A673 (cell line): ENCODE results near the gene KRTAP10-5. TPM values are rescaled to one million over a fixed set of nuclear protein-coding genes. Genes with fewer than 3 reads are reported as not detected.

Experiments
- BruUV-seq: library from RNA; stranded (reverse); fragments of 400-500 nt; replicated peaks from 2 replicates; lab custom pipeline; 2021; lab: Mats Ljungman, UMichigan
- CTCF ChIA-PET: fragments of 300-600 bp; sonication (Branson Sonifier 250); formaldehyde crosslinking; loops from one replicate; lab custom pipeline; 2022; ENCODE audit warnings: antibody characterized with exemption; lab: Charles Lee
- POLR2A ChIA-PET: fragments of 300-600 bp; sonication (Branson Sonifier 250); formaldehyde crosslinking; loops from one replicate; lab custom pipeline; 2022; ENCODE audit warnings: antibody characterized with exemption; ENCODE audit not compliant: low non-redundant PET; lab: Charles Lee
- DNase-seq: peaks from one replicate; pipeline ENCODE4 v3.0.0-alpha.2; 2015; ENCODE audit warnings: low spot score
- H3K27ac ChIP-seq: fragments of 200-600 bp; sonication (generic); 2 replicates; pipeline ENCODE4 v1.5.1; 2016; ENCODE audit warnings: mixed run types, low read depth, mild to moderate bottlenecking, mixed read lengths, antibody characterized with exemption, low read length; ENCODE audit not compliant: poor library complexity, severe bottlenecking
- H3K27me3 ChIP-seq: fragments of 200-600 bp; sonication (generic); replicated peaks from 2 replicates; pipeline ENCODE4 v1.6.1; 2017; ENCODE audit warnings: mixed run types, low read depth, mild to moderate bottlenecking, mixed read lengths, antibody characterized with exemption, low read length; ENCODE audit not compliant: insufficient read depth, poor library complexity
- H3K36me3 ChIP-seq: fragments of 200-600 bp; sonication (generic); 2 replicates; pipeline ENCODE4 v1.6.1; 2016; ENCODE audit warnings: mixed run types, mild to moderate bottlenecking, mixed read lengths, antibody characterized with exemption, low read length; ENCODE audit not compliant: insufficient read depth, poor library complexity, severe bottlenecking
- H3K4me1 ChIP-seq: fragments of 200-600 bp; sonication (generic); 2 replicates; pipeline ENCODE4 v1.6.1; 2017; ENCODE audit warnings: mixed run types, mild to moderate bottlenecking, mixed read lengths, antibody characterized with exemption, low read length; ENCODE audit not compliant: insufficient read depth, poor library complexity, severe bottlenecking
- H3K4me3 ChIP-seq: fragments of 200-600 bp; sonication (generic); 2 replicates; pipeline ENCODE4 v1.5.1; 2016; ENCODE audit warnings: low read depth, mixed run types, mild to moderate bottlenecking, mixed read lengths, low read length; ENCODE audit not compliant: poor library complexity, severe bottlenecking
- H3K9me3 ChIP-seq: fragments of 200-600 bp; sonication (generic); 2 replicates; pipeline ENCODE4 v1.6.1; 2016; ENCODE audit warnings: mixed run types, low read depth, mild to moderate bottlenecking, mixed read lengths, antibody characterized with exemption, low read length; ENCODE audit not compliant: poor library complexity, severe bottlenecking
- CTCF ChIP-seq: fragments of 300-800, 200-600 bp; sonication (generic); conservative IDR thresholded peaks from 2 replicates; pipeline ENCODE4 v1.5.1; 2017; ENCODE audit warnings: low read depth, mild to moderate bottlenecking, antibody characterized with exemption, low read length, moderate library complexity, mixed read lengths
- EZH2 ChIP-seq: fragments of 200-600 bp; sonication (generic); IDR thresholded peaks from 2 replicates; pipeline ENCODE4 v1.6.1; 2017; ENCODE audit warnings: borderline replicate concordance, low read depth, mild to moderate bottlenecking, mixed read lengths, antibody characterized with exemption, low read length; ENCODE audit not compliant: poor library complexity, severe bottlenecking
- intact Hi-C: fragments of 100-400 bp; cut with micrococcal nuclease; formaldehyde crosslinking; loops from one replicate; pipeline ENCODE4 v1.10.0; 2022; ENCODE audit not compliant: unreplicated experiment
- total RNA-seq: library from RNA; stranded (reverse); gene quantifications from 2 replicates; pipeline ENCODE4 v1.2.3, GENCODE V29; 2021

Gene KRTAP10-5
- total RNA-seq, 1 experiment from 2014 or later: not detected

- TF ChIP-seq CTCF: no peak
- TF ChIP-seq EZH2: no peak
- Histone ChIP-seq H3K4me3 (no peak overlapping the region), H3K4me1 (no peaks in the 10 kb centered on the region), H3K27ac (no peak overlapping the region), H3K27me3 (no peaks in the 10 kb centered on the region), H3K9me3 (no peaks in the 10 kb centered on the region), H3K36me3 (no peaks in the 10 kb centered on the region)
- ChIA-PET POLR2A (no interaction called here), CTCF (no interaction called here)
- intact Hi-C loops: no loop called here
- no peak for DNase-seq
- BruUV-seq: no TSS peak
Observed at GRCh38 chr21:44531606-44532564, 48.5 kb downstream of the KRTAP10-5 start.

DNA sequence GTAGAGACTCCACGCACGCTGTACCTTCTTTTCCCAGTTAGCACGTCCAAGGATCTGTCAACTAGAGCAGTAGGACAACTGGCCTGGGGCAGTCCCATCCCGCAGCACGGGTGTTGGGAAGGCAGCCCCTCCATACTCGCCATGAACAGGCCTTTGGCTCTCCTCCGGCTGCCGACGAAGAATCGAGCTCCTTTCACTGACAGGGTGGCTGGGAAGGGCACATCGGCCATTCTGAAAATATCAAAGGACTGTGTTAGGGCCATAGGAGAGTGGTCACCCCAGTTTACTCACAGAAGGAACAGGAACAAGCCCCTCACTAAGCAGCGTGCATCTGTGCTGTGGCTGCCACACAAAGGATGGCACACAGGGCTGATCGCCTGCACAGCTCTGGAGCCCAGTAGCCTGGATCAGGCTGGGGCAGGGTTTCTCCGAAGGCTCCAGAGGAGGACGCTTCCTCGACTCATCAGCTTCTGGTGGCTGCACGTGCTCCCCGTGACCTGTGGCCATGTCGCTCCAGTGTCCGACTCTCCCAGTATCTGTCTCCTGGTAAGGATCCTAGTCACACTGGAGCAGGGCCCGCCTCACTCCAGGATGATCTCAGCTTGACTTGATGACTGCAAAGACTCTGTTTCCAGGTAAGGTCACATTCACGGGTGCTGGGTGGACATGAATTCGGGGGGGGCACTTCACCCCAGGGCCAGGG lies 49.4 kb downstream of the KRTAP10-5 start:
- TF ChIP-seq CTCF (no peak), EZH2 (no peak)
- no peak for DNase-seq
- no peaks in the 10 kb centered on the region for H3K36me3 ChIP-seq
- no peak overlapping the region for H3K4me3 ChIP-seq
- no peak overlapping the region for H3K27ac ChIP-seq
- no peaks in the 10 kb centered on the region for H3K27me3 ChIP-seq
- H3K4me1 ChIP-seq: no peaks in the 10 kb centered on the region
- BruUV-seq: no TSS peak
- POLR2A ChIA-PET: no interaction called here
- no peaks in the 10 kb centered on the region for H3K9me3 ChIP-seq
- CTCF ChIA-PET: no interaction called here
- intact Hi-C loops: no loop called here

DNA sequence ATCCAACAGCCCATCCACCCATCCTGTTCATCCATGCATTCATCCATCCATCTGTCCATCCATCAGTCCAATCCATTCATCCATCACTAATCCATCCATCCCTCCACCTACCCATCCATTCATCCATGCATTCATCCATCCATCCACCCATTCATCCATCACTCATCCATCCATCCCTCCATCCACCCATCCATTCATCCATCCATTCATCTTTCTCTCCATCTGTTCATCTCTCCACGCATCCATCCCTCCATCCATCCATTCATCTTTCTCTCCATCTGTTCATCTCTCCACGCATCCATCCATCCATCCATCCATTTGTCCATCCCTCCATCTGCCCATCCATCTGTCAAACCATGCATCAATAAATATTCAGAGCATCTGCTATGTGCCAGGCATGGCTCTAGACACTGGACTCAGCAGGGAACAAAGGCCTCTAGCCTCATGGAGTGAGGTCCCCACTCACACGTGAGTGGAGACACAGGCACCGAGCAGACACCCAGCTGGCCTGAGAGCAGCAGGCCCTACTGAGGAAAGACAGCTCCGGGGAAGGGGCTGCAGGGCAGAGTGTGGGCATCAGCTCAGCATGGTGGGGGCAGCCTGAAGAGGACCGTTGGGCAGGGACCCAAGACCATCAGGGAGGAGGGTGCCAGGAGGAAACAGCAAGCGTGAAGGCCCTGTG lies 50.0 kb downstream of the KRTAP10-5 start:
- no peak for DNase-seq
- Histone ChIP-seq H3K4me1 (no peaks in the 10 kb centered on the region), H3K4me3 (no peak overlapping the region), H3K27ac (no peak overlapping the region), H3K9me3 (no peaks in the 10 kb centered on the region), H3K27me3 (no peaks in the 10 kb centered on the region), H3K36me3 (no peaks in the 10 kb centered on the region)
- ChIA-PET CTCF (no interaction called here), POLR2A (no interaction called here)
- BruUV-seq: no TSS peak
- no peak for TF ChIP-seq CTCF
- TF ChIP-seq EZH2: no peak
- intact Hi-C loops: no loop called here
